ELF-1 (cell line): ENCODE data around the gene DIS3.
"Not testable (repeated sequence)": the region's sequence is repeated elsewhere in the genome, so short reads cannot be mapped to it uniquely, and the experiment has no call there.

Source experiments
- DNase-seq: peaks from one replicate; pipeline ENCODE4 v3.0.0-alpha.2; 2016; ENCODE audit warnings: low read depth, low spot score

Gene DIS3

DNA sequence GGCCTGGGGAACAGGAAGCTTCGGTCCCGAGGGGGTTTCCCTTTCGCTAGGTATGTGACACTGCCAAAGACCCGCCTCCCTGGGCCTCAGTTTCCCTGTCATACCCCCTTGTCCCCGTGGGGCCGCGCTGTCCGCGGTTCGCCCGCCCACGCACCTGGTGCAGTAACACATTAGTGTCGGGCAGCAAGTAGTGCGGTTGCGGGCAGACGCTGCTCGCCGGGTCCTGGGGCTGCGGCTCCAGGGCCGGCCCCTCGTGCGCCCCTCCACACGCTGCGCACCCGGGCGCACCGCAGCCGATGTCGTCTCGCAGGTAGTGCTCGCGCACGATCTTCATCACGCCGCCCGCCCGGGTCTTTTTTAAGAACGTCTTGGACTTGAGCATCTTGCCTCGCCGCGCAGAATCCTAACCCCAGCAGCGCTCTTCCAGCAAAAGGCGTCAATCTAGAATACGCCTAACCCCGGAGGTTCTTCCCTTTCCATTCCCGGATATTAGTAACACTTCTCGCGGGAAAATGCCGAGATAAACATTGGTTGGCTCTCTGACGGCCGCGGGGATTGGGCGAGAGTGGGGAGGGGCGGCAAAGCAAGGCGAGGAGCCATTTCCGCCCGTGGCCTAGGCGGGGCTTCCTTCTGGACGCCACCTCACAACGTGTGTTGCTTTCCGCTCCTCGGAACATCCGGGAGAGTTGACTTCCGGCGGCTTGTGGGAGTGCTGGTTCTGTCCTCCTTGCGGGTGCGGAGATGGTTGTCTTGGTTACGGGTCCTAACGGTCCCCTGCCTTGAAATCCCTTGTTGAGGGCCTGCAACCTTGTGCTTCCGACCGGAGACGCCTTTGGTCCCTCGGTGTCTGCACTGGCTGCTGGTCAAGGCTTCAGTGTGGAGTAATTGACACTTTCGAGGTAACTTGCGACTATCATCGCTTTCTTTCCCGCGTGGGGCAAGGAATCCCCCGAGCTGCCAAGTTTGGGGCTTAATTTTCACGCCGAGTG lies at the start of gene DIS3, which contains the start of gene PIBF1:
TSS of gene DIS3 (minus strand) at position 450 of the 989 bp plus-strand sequence. CDS start at position 382, 68 bp downstream.
TSS of gene PIBF1 (plus strand) at position 683 of the 989 bp plus-strand sequence. CDS start 1,337 bp downstream, outside the sequence.
- DNase-seq: peak; percentile 99

- DNase-seq: no peak
These were observed 42.0 kb upstream of the DIS3 start for GRCh38 chr13:72823724-72824123.

DNA sequence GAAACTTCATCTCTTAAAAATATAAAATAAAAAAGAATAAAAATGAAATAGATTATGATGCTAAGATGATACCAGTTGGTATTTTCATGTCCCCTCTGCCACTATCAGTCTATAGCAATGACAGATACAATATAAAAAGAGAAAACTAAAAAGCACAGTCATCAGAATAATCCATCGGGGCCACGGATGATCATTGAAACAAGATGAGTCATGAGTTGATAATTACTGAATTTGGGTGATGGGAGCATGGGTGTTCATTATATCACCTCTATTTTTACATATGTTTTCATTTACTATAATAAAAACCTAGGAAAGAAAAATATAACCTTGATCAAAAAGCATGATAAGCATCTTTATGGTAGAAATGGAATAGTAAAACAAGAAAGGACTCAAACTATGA lies 41.4 kb upstream of the DIS3 start:
- DNase-seq: no peak

DNA sequence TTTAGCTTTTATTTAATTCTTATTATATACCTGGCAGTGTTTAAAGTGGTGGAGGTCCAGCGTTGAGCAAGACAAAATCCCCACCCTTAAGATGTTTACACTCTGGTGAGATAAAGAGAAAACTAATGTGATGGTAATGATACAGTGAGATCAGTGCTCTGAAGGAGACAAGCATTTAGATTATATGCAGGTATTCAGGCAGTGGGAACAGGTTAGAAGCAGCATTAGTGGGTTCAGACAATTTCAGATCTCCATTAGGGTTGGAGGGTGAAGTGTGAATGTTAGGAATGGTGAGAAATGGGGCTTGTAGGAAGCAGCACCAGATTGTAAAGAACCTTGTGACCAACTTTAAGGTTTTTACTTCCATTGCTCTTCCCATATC lies 39.2 kb upstream of the DIS3 start:
- DNase-seq: no peak

GRCh38 chr13:72820156-72820897 lies 38.6 kb upstream of the DIS3 start:
- no peak for DNase-seq

DNA sequence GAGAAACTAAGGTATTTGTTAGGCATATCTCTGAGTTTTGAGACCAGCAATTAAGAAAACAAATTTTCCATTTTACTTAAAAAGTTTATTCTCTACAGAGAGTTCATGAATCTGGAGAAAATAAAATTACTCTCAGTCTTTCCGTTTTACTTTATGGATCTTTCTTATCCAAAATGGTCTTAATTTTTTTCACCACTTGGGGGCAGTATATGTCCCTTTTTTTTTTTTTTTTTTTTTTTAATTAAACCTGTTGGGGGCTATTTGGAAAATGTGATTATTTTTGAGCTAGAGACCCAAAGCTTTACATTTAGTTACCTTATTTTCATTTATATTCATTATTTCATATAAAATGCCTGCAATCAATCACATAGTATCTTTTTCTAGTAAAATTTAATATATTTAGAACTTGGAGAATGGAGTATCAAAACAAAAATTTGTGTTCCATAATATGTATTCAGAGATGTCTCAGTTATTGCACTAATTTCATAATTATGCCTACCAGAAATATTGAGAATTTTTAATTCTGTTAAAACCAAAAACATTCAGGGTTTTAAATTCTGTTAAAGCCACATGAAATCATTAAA lies 27.3 kb upstream of the DIS3 start:
- DNase-seq: no peak

GRCh38 chr13:72806514-72806913 lies 24.8 kb upstream of the DIS3 start:
- DNase-seq: not testable (repeated sequence)

DNA sequence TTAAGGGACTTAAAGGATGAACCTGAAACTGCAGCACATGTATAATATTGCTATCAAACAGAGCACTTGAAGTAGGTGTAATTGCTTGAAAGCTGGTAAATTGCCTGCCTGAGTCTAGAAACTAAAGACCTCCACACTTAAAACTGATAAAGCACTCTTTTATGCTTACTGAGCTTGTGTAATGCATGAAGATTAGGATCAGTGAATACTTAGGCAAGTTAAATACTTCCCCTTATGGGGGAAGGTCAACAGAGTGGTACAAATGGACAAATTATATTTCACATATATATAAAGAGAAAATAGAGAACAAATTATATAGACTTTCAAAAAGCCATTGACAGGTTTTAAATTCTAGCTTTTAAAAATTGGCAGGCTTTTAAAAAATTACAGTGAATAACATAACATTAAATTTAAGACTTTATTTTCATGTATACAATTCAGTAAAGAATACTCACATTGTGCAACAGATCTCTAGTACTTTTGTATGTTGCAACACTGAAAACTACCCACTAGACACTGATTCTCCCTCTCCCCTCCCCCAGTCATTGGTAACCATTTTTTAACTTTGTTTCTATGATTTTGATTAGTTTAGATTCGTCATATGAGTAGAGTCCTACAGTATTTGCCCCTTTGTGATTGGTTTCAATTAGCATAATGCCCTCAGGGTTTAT lies 24.1 kb upstream of the DIS3 start:
- DNase-seq: no peak

DNA sequence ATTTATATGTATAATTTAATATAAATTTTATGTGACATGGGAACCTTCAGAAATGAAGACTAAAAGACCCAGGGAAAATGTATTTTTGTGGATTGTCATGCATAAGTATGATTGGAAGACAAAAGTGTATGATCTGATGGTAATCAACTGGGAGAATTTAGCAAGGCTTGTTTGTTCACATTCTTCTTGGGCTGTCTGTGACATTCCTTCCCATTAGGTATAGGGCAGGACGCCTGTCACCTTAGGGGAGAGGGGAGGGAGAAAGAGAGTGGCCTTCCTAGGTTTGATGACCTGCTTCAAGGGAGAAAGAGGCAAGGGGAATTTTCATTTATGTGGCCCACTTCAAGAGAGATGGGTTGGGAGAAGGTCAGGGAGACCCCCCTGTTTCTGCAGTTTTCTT lies 22.6 kb upstream of the DIS3 start:
- peak; percentile 27 for DNase-seq

DNA sequence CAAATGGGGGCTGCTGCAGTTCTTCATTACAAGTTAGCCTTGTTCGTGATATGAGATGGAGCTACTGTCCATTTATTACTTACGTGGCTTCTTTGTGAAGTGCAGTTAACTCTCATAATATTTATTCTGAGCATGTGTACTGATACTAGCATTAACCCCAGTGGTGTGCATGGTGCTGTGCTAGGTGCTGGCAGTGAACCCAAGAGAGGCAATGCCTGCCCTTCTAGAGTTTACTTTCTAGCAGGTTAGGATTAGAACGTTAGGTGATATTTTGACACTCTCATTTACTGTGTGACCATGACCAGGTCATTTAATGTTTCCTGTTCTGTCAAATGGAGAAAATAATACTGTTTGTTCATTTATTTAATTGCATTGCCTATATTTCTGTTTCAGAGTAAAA lies 17.1 kb upstream of the DIS3 start:
- no peak for DNase-seq

DNA sequence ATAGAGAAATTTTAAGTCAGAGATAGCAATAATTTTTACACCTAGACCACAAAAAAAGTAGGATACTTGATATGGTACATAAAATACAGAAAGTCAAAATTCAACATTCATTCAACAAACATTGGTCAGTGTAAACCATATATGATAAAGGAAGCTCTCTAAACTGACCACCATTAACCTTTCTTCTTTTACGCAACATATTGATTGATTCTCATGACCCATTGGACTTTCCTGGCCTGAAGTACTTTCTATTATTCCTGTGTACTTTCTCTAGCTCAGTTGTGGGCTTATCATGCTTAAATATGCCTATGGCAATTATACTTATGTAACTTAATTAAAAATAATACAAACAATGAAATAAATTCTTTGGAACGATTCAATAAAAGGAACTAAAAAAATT lies 10.9 kb upstream of the DIS3 start:
- DNase-seq: no peak

DNA sequence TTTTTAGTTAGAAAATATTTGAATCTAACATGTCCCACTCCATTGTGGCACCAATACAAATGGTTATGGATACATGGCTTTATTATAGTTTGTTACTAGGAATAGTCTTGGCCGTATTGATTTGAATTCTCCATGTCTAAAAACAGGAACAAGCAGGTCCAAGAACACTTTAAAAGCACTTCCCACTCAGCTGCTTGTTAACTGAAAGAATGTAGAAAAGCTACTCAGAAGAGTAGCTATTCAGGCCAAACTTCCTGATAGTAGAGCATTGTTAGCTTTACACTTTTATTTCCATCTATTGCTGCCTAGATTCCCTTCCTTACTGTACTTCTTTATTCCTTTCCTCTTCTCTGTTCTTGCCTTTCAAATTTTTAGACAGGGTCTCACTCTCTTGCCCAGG lies 7.1 kb upstream of the DIS3 start:
- DNase-seq: no peak

DNA sequence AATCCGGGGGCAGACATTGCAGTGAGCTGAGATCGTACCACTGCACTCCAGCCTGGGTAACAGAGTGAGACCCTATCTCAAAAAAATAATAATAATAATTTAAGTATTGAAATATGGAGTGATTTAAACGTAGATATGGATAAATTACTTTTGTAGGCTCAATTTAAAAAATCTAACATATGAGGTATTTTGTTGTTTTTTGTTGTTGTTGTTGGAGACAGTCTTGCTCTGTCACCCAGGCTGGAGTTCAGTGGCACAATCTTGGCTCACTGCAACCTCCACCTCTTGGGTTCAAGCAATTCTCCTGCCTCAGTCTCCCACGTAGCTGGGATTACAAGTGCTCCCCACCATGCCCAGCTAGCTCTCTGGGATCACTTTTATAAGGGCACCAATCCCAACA lies 3.0 kb upstream of the DIS3 start:
- DNase-seq: not testable (repeated sequence)

DNA sequence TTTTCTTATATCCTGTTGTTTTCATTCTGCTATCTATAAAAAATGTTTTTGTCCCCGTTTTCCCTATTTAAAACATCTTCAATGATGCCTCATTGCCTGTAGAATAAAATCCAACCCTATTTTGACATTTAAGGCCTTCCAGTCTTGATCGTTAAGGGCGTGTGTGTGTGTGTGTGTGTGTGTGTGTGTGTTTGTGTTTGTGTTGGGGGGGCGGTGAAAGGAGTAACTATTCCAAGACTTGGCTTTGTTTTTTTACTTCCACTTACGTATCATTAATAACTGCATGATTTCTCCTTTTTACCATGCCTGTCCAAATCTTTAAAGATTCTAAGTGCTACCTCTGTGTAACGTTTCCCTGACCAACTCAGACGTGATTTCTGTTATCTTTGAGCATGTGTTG lies 1.0 kb upstream of the DIS3 start:
- DNase-seq: no peak

DNA sequence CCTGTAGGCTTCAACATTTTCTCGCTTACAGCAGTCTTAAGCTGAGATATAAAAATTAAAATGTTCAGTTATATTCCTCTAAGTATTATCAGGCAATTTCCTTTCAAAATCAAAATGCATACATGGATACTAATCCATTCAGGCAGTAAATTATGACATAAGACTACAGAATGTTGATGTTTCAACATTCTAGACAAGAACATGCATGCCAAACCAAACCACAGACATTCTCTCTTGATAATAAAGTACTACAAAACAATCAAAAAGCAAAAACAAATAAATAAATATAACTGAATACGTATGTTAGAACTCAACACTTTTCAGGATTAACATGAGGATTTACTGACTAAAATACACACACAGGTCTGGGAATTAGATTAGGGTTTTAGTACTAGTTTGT lies 7.7 kb downstream of the DIS3 start:
- DNase-seq: no peak

DNA sequence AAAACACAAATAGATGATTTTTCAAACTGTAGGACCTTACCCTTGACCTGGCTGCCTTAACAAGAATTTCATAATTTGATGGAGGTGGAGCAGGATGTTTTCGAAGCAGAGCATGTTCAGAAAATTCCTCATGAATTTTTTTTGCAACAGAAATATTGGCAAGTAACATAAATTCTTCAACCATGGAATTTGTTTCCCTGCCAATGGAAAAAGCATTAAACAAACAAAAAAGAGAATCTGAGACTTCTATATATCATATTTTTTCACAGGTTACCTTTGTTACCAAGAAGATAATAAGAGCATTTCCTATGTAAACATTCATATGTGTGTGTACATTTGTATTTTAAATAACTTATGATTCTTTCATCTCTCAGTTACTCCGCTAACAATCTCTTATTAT lies 18.3 kb downstream of the DIS3 start:
- DNase-seq: no peak

GRCh38 chr13:72760189-72760588 lies 21.5 kb downstream of the DIS3 start:
- no peak for DNase-seq

DNA sequence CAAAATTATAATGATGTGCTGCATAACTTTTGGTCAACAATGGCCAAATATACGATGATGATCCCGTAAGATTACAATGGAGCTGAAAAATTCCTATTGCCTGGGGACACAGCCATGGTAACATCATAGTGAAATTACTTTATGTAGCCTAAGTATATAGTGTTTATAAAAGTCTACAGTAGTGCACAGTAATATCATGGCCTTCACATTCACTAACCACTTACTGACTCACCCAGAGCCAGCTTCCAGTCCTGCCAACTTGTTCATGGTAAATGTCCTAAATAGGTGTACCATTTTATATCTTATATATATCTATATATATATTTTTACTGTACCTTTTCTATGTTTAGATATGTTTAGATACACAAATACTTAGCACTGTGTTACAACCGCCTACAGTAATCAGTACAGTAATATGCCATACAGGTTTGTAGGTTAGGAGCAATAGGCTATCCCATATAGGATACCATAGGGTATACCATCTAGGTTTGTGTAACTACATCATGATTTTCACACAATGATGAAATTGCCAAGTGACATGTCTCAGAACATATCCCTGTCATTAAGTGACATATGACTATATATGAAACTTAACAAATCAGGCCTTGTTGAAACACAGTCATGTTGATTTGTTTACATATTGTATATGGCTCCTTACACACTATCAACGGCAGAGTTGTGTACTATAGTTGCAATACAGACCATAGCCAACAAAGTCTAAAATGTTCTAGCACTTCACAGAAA lies 23.7 kb downstream of the DIS3 start:
- DNase-seq: no peak

DNA sequence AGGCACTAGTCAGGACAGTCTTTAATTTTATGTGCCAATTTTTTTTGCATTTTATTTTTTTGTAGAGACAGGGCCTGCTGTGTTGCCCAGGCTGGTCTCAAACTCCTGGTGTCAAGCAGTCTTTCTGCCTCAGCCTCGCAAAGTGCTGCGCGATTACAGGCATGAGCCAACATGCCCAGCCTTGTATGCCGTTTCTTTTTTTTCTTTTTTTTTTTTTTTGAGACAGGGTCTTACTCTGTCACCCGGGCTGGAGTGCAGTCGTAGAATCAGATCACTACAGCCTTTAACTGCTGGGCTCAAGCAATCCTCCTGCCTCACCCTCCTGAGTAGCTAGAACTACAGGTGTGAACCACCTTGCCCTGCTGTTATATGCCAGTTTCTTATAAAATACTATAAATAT lies 27.6 kb downstream of the DIS3 start:
- no peak for DNase-seq

DNA sequence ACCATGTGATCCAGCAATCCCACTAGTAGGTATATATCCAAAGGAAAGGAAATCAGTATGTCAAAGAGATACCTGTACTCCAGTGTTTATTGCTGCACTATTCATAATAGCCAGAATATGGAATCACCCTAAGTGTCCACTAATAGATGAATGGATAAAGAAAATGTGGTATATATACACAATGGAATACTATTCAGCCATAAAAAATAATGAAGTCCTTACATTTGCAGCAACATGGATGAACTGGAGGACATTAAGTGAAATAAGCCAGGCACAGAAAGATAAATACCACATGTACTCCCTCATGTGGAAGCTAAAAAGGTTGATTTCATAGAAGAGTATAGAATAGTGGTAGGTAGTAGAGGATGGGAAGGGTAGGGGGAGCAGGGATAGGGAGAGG lies 30.5 kb downstream of the DIS3 start:
- DNase-seq: no peak

DNA sequence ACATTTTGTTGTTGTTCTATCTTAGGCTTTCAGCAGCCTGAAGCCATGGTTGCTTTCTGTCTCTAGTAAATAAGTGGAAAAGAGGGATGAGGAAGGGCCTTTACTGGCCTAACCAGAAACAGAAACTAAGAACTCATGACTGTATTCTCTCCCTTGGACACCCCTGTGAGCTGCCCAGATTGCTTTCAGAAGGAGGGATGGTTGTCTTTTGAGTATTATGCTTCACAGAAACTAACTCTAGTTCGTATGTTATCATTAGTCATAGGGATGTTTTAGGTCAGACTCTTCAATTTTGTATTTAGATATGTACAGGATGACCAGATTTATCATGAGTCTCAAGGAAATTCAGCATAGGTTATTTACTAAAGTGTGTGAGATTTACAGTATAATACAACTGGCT lies 36.4 kb downstream of the DIS3 start:
- no peak for DNase-seq
